ENCODE measurements around the gene SNX18. TPM values are rescaled to one million over a fixed set of nuclear protein-coding genes. Genes with fewer than 3 reads are reported as not detected.
A peak's percentile ranks its signal among the peaks of the same experiment; 100 is the strongest.

Gene SNX18
- total and polyA plus RNA-seq, 2 experiments from 2014 or later: 4.7 to 33.0 TPM

DNA sequence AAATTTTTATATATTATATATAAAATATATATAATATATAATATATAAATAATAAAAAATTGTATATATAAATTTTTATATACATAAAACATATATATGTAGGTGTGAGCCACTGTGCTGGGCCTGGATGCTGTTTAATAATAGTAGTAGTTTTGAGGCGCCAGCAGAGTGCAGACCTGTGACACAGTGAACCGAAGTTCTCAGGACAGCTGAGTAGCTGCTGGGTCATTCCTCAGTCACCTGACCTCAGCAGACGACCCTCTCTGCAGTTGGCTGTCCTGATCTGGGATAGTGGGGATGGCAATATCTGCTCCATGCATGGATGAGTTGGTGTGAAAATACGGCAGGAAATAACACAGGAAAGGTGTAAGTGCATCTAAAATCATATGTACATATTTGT, 3.3 kb upstream of the SNX18 start:
- TF ChIP-seq, protein P1, sequence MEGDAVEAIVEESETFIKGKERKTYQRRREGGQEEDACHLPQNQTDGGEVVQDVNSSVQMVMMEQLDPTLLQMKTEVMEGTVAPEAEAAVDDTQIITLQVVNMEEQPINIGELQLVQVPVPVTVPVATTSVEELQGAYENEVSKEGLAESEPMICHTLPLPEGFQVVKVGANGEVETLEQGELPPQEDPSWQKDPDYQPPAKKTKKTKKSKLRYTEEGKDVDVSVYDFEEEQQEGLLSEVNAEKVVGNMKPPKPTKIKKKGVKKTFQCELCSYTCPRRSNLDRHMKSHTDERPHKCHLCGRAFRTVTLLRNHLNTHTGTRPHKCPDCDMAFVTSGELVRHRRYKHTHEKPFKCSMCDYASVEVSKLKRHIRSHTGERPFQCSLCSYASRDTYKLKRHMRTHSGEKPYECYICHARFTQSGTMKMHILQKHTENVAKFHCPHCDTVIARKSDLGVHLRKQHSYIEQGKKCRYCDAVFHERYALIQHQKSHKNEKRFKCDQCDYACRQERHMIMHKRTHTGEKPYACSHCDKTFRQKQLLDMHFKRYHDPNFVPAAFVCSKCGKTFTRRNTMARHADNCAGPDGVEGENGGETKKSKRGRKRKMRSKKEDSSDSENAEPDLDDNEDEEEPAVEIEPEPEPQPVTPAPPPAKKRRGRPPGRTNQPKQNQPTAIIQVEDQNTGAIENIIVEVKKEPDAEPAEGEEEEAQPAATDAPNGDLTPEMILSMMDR (conservative IDR thresholded peaks at IDR 0.05; ENCODE audit: low read depth in 2 of 2): peak in 1 of 2 experiments; percentile 41; a peak in 2 of 4 replicates
- TF ChIP-seq JUNB (IDR thresholded peaks at IDR 0.05; ENCODE audit: unreplicated experiment): no peak
- H2AFZ ChIP-seq: no peak overlapping the region
- DNase-seq (ENCODE audit: low spot score) (peak; percentile 33), ATAC-seq (no peak)
- peaks cover 4% of the 10 kb centered on the region; the same call in 1 of the 2 replicates for H3K4me1 ChIP-seq (ENCODE audit: insufficient read depth)
- peaks cover 20% of the 10 kb centered on the region for H3K27me3 ChIP-seq (ENCODE audit: insufficient read depth)
- no peak overlapping the region for H3K4me2 ChIP-seq
- H3K4me3 ChIP-seq: no peak overlapping the region
- peaks cover 12% of the 10 kb centered on the region for H3K27me3 Mint-ChIP-seq (ENCODE audit: insufficient read depth, low read depth, poor library complexity)
- H4K20me1 ChIP-seq (replicated peaks; ENCODE audit: insufficient read depth): no peaks in the 10 kb centered on the region
- peaks cover 9% of the 10 kb centered on the region for H3K36me3 Mint-ChIP-seq (ENCODE audit: low read depth)
- peaks cover 7% of the 10 kb centered on the region; the same call in 2 of the 3 replicates for H3K4me1 Mint-ChIP-seq
- peaks cover 6% of the 10 kb centered on the region for H3K79me2 ChIP-seq (replicated peaks; ENCODE audit: insufficient read depth)
- no peaks in the 10 kb centered on the region for H3F3A ChIP-seq (replicated peaks; ENCODE audit: low read depth)
- no peak overlapping the region for H3K4me3 Mint-ChIP-seq
- H3K27ac Mint-ChIP-seq: no peak overlapping the region
- H3K9me3 Mint-ChIP-seq: peaks cover 13% of the 10 kb centered on the region
- peaks cover 2% of the 10 kb centered on the region; the same call in 1 of the 2 replicates for H3K9me2 ChIP-seq (ENCODE audit: insufficient read depth)
- H3K27ac ChIP-seq (ENCODE audit: low read depth): no peak overlapping the region
- no peaks in the 10 kb centered on the region for H3K36me3 ChIP-seq (ENCODE audit: insufficient read depth)

DNA sequence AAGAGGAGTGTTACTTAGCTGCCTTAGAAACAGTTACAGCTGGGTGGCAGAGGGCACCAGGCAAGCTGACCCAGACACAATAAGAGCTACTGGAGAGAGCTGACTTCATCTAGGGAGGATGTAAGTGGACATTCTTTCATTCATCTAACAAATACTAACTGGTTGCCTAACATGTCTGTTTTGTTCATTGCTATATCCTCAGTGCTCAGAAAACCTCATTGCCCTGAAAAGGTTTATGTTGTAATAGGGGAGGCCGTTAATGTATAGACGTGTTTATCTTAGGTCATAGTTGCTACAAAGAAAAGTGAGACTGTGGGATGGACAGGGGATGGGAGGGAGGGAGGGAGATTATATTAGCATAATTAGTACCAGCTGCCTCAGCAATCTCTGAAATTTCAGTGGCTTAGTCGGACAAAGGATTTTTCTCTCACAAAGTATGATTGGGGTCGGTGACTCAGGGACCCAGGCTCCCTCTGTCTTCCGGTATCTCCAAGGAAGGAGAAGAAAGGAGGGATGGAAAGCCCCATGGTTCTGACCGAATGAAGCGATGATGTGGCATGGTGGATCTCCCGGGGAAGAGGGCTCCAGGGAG, 2.6 kb upstream of the SNX18 start:
- Histone ChIP-seq H3K27ac (ENCODE audit: low read depth) (no peak overlapping the region), H3K4me1 (ENCODE audit: insufficient read depth) (peaks cover 8% of the 10 kb centered on the region; the same call in 1 of the 2 replicates), H3K27me3 (ENCODE audit: insufficient read depth) (peaks cover 25% of the 10 kb centered on the region), H3K79me2 (replicated peaks; ENCODE audit: insufficient read depth) (peaks cover 12% of the 10 kb centered on the region), H3K36me3 (ENCODE audit: insufficient read depth) (no peaks in the 10 kb centered on the region), H2AFZ (no peak overlapping the region; the same call in 1 of the 2 replicates), H3K4me3 (no peak overlapping the region), H3K9me2 (ENCODE audit: insufficient read depth) (peaks cover 4% of the 10 kb centered on the region; the same call in 1 of the 2 replicates), H3F3A (replicated peaks; ENCODE audit: low read depth) (no peaks in the 10 kb centered on the region), H3K4me2 (no peak overlapping the region), H4K20me1 (replicated peaks; ENCODE audit: insufficient read depth) (no peaks in the 10 kb centered on the region)
- Mint-ChIP-seq H3K27me3 (ENCODE audit: insufficient read depth, low read depth, poor library complexity) (peaks cover 17% of the 10 kb centered on the region), H3K4me1 (peaks cover 12% of the 10 kb centered on the region; the same call in 2 of the 3 replicates), H3K9me3 (peaks cover 10% of the 10 kb centered on the region; the same call in 2 of the 3 replicates), H3K27ac (no peak overlapping the region), H3K36me3 (ENCODE audit: low read depth) (peaks cover 15% of the 10 kb centered on the region), H3K4me3 (no peak overlapping the region)
- DNase-seq (ENCODE audit: low spot score): no peak
- ATAC-seq: no peak
- no peak for TF ChIP-seq EZH2 (IDR thresholded peaks at IDR 0.05; ENCODE audit: low read depth, unreplicated experiment)
- TF ChIP-seq JUNB (IDR thresholded peaks at IDR 0.05; ENCODE audit: unreplicated experiment): no peak
- TF ChIP-seq STAT1 (IDR thresholded peaks at IDR 0.05; ENCODE audit: unreplicated experiment): no peak
- TF ChIP-seq EZH2phosphoT487 (IDR thresholded peaks at IDR 0.05; ENCODE audit: unreplicated experiment): no peak
- TF ChIP-seq POLR2AphosphoS5 (IDR thresholded peaks at IDR 0.05; ENCODE audit: low read depth): no peak
- TF ChIP-seq, protein P2, sequence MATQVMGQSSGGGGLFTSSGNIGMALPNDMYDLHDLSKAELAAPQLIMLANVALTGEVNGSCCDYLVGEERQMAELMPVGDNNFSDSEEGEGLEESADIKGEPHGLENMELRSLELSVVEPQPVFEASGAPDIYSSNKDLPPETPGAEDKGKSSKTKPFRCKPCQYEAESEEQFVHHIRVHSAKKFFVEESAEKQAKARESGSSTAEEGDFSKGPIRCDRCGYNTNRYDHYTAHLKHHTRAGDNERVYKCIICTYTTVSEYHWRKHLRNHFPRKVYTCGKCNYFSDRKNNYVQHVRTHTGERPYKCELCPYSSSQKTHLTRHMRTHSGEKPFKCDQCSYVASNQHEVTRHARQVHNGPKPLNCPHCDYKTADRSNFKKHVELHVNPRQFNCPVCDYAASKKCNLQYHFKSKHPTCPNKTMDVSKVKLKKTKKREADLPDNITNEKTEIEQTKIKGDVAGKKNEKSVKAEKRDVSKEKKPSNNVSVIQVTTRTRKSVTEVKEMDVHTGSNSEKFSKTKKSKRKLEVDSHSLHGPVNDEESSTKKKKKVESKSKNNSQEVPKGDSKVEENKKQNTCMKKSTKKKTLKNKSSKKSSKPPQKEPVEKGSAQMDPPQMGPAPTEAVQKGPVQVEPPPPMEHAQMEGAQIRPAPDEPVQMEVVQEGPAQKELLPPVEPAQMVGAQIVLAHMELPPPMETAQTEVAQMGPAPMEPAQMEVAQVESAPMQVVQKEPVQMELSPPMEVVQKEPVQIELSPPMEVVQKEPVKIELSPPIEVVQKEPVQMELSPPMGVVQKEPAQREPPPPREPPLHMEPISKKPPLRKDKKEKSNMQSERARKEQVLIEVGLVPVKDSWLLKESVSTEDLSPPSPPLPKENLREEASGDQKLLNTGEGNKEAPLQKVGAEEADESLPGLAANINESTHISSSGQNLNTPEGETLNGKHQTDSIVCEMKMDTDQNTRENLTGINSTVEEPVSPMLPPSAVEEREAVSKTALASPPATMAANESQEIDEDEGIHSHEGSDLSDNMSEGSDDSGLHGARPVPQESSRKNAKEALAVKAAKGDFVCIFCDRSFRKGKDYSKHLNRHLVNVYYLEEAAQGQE (IDR thresholded peaks at IDR 0.05; ENCODE audit: unreplicated experiment): no peak
- TF ChIP-seq, protein P1 (conservative IDR thresholded peaks at IDR 0.05; ENCODE audit: low read depth in 2 of 2): no peak
- no peak for TF ChIP-seq NANOG (IDR thresholded peaks at IDR 0.05; ENCODE audit: borderline replicate concordance)

Measured in GM23338 (cell line).